Mononuclear cell (primary cell): ENCODE measurements around the gene ACOX3. TPM values are rescaled to one million over a fixed set of nuclear protein-coding genes. Genes with fewer than 3 reads are reported as not detected.

ENCODE experiments used
- H3K27me3 ChIP-seq: 2 replicates; pipeline ENCODE4 v1.6.0; 2011; ENCODE audit warnings: low read length, control low read depth; ENCODE audit not compliant: insufficient read depth
- H3K4me1 ChIP-seq: 2 replicates; pipeline ENCODE4 v1.5.1; 2011; ENCODE audit warnings: mild to moderate bottlenecking, low read length, control low read depth; ENCODE audit not compliant: insufficient read depth
- H3K4me3 ChIP-seq: 2 replicates; pipeline ENCODE4 v1.5.1; 2011; ENCODE audit warnings: mild to moderate bottlenecking, low read length, moderate library complexity
- H3K9me3 ChIP-seq: 2 replicates; pipeline ENCODE4 v1.5.1; 2011; ENCODE audit warnings: low read depth, mild to moderate bottlenecking, control low read depth, low read length
- total RNA-seq: library from RNA; depleted of rRNA; stranded (reverse); fragments of >200 nt; gene quantifications from one replicate; pipeline ENCODE4 v1.2.3, GENCODE V29; 2012

Gene ACOX3
- total RNA-seq, 1 donor = 5.1 TPM

GRCh38 chr4:8372506-8372905, 68.0 kb downstream of the ACOX3 start:
- H3K27me3 ChIP-seq = no peaks in the 10 kb centered on the region

GRCh38 chr4:8371596-8371995, 68.9 kb downstream of the ACOX3 start:
- H3K4me1 ChIP-seq = no peaks in the 10 kb centered on the region
- no peaks in the 10 kb centered on the region for H3K9me3 ChIP-seq
- H3K27me3 ChIP-seq = no peaks in the 10 kb centered on the region
- H3K4me3 ChIP-seq = no peak overlapping the region

More at GRCh38 chr4:8372506-8372905, 68.0 kb downstream of the ACOX3 start:
- Histone ChIP-seq H3K4me1 (no peaks in the 10 kb centered on the region), H3K9me3 (no peaks in the 10 kb centered on the region), H3K4me3 (no peak overlapping the region)

- Histone ChIP-seq H3K4me3 (no peak overlapping the region), H3K9me3 (no peaks in the 10 kb centered on the region), H3K27me3 (no peaks in the 10 kb centered on the region), H3K4me1 (no peaks in the 10 kb centered on the region)
Measured at GRCh38 chr4:8370835-8371595, 69.5 kb downstream of the ACOX3 start.

- Histone ChIP-seq H3K4me3 (no peak overlapping the region), H3K27me3 (no peaks in the 10 kb centered on the region), H3K9me3 (no peaks in the 10 kb centered on the region), H3K4me1 (no peaks in the 10 kb centered on the region)
Measured at GRCh38 chr4:8370106-8370787, 70.3 kb downstream of the ACOX3 start.

- no peaks in the 10 kb centered on the region for H3K9me3 ChIP-seq
- no peak overlapping the region for H3K4me3 ChIP-seq
- no peaks in the 10 kb centered on the region for H3K4me1 ChIP-seq
- H3K27me3 ChIP-seq = no peaks in the 10 kb centered on the region
Measured at GRCh38 chr4:8369426-8370105, 71.0 kb downstream of the ACOX3 start.

GRCh38 chr4:8368998-8369397, 71.5 kb downstream of the ACOX3 start:
- Histone ChIP-seq H3K27me3 (no peaks in the 10 kb centered on the region), H3K4me1 (no peaks in the 10 kb centered on the region), H3K9me3 (no peaks in the 10 kb centered on the region), H3K4me3 (no peak overlapping the region)

- H3K4me3 ChIP-seq = no peak overlapping the region
- H3K27me3 ChIP-seq = no peaks in the 10 kb centered on the region
- H3K4me1 ChIP-seq = no peaks in the 10 kb centered on the region
- H3K9me3 ChIP-seq = no peaks in the 10 kb centered on the region
Measured at GRCh38 chr4:8368061-8368481, 72.5 kb downstream of the ACOX3 start.

GRCh38 chr4:8366601-8367000, 73.9 kb downstream of the ACOX3 start:
- H3K27me3 ChIP-seq = no peaks in the 10 kb centered on the region
- H3K4me3 ChIP-seq = no peak overlapping the region
- peaks cover 8% of the 10 kb centered on the region for H3K9me3 ChIP-seq
- H3K4me1 ChIP-seq = no peaks in the 10 kb centered on the region

GRCh38 chr4:8365951-8366350, 74.6 kb downstream of the ACOX3 start:
- H3K27me3 ChIP-seq = no peaks in the 10 kb centered on the region
- H3K4me3 ChIP-seq = no peak overlapping the region
- peaks cover 8% of the 10 kb centered on the region for H3K9me3 ChIP-seq
- no peaks in the 10 kb centered on the region for H3K4me1 ChIP-seq

GRCh38 chr4:8365353-8365752, 75.2 kb downstream of the ACOX3 start:
- H3K27me3 ChIP-seq = no peaks in the 10 kb centered on the region
- H3K4me3 ChIP-seq = no peak overlapping the region
- H3K9me3 ChIP-seq = peaks cover 8% of the 10 kb centered on the region
- H3K4me1 ChIP-seq = no peaks in the 10 kb centered on the region

- peaks cover 8% of the 10 kb centered on the region for H3K9me3 ChIP-seq
- no peak overlapping the region for H3K4me3 ChIP-seq
- no peaks in the 10 kb centered on the region for H3K4me1 ChIP-seq
- no peaks in the 10 kb centered on the region for H3K27me3 ChIP-seq
Measured at GRCh38 chr4:8364848-8365350, 75.6 kb downstream of the ACOX3 start.

- no peak overlapping the region for H3K4me3 ChIP-seq
- H3K27me3 ChIP-seq = no peaks in the 10 kb centered on the region
- H3K9me3 ChIP-seq = peaks cover 8% of the 10 kb centered on the region
- H3K4me1 ChIP-seq = no peaks in the 10 kb centered on the region
Measured at GRCh38 chr4:8364141-8364540, 76.4 kb downstream of the ACOX3 start.

GRCh38 chr4:8362483-8362882, 78.0 kb downstream of the ACOX3 start:
- Histone ChIP-seq H3K9me3 (peaks cover 8% of the 10 kb centered on the region), H3K27me3 (no peaks in the 10 kb centered on the region), H3K4me3 (no peak overlapping the region), H3K4me1 (no peaks in the 10 kb centered on the region)

GRCh38 chr4:8359193-8359592, 81.3 kb downstream of the ACOX3 start:
- no peaks in the 10 kb centered on the region for H3K4me1 ChIP-seq
- no peak overlapping the region for H3K4me3 ChIP-seq
- H3K9me3 ChIP-seq = peaks cover 8% of the 10 kb centered on the region
- H3K27me3 ChIP-seq = no peaks in the 10 kb centered on the region

GRCh38 chr4:8356856-8357255, 83.7 kb downstream of the ACOX3 start:
- Histone ChIP-seq H3K4me3 (no peak overlapping the region), H3K4me1 (no peaks in the 10 kb centered on the region), H3K27me3 (no peaks in the 10 kb centered on the region), H3K9me3 (peaks cover 3% of the 10 kb centered on the region)
